NCI-H446 treated with DMSO at 0.1 percent for 48 hours (cell line): ENCODE measurements around the gene FSTL1.
A peak's percentile ranks its signal among the peaks of the same experiment; 100 is the strongest.

Experiments used
- DNase-seq: peaks from one replicate; lab custom pipeline; 2025; lab: John Stamatoyannopoulos, UW

The FSTL1 gene

DNA sequence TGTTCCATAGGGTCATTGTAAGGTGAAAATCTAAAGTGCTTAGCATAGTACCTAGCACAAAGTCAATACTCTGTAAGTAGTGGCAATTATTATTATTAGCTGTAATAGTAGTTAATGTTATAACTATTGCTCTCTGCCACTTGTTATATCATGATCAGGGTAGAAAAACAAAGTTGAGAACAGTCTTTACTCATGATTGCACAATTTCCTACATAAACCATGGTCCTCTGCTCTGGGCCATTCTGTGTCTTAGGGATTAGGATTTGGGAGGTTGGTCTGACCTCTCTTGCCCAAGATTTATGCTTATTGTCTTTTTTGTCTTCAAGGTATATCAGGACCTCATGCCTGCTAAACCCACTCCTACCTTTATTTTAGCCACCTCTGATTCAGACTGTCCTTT, 97.3 kb downstream of the FSTL1 start:
- no peak for DNase-seq

DNA sequence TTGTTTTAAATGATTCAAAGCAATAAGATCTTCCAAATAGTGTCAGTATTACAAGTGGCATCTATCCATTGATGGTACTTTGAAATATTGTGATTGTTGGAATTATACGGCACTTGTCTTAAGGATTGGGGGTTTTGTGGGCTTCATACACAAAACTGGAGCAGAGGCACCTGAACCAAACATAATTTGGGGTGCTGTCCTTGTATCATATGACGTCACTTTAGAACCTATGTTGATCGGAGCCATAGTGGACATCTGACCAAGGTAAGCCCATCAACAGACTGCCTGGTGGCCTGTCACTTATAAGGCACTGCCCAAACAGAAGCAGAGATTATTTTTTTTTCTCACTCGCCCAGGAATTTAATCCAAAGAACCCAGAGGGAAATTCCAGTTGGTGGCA, 98.8 kb downstream of the FSTL1 start:
- no peak for DNase-seq

DNA sequence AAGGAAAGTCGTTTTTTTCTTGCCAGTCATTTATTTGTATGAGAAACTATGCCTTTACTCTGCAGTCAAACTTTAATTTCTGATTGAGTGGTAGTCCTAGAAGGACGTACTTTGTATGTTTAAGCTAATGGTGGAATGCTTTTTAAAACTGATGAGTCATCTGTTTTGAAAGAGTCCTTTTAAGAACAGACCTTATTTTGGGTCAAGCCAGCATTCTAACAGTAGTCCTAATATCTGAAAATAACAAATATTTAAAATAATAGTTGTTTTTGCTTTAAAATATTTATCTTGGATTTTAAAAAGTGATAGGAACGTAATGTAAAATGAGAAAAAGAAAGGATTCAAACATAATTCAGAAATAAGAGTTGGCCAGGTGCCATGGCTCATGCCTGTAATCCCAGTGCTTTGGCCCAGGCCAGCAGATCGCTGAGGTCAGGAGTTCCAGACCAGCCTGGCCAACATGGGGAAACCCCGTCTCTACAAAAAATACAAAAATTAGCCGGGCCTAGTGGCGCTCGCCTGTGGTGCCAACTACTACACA, 100.3 kb downstream of the FSTL1 start:
- peak; percentile 39 for DNase-seq

DNA sequence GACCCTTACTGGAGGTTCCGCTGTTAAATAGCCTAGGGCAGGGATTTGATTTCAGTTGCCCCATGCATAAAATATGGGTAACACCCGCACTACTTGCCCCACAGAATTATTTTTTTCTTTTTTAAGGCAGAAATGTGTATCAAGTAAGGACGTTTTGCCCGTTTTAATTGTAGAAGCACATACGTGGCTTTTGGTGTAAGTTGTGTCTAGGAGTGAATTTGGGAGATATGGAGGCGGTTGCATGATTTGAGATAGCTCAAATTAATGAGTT, 101.0 kb downstream of the FSTL1 start:
- peak; percentile 30 for DNase-seq

DNA sequence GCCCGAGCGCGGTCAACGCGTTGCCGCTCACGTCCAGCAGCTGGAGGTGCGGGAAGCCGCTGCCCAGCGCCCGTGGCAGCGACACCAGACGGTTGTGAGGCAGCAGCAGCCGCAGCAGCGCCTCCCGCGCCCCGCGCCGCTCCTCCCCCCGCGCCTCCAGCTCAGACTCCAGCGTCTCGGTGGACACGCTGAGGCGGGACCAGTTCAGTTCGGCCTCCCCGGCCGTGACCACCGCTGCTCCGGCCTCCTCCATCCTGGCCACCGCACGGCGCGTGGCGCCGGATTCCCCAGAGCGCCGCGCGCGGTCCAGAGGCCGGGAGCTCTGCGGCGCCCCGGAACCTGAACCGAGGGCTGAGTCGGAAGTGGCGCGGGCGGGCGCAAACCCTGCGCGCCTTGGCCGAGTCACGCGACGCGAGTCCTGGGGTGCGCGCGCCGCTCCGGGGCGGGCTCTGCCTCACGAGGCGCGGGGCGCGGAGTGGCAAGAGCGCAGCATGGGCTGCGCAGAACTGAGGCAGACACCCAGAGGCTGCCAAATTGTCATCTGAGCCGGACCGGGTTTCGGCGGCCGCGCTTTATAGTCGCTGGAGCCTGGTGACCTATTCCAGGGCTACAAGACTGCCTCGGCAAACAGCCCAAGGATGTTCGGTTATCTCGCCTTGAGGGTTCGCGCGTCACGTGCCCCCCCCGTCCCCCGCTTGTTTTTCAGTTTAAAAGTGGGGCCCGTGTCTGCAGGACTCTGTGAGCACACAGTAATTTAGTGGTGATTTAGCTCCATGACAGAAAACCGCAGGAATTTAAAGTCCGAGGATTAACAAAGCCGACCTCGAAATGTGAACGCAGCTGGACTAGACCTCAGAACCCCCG, 101.6 kb downstream of the FSTL1 start, which contains the start of gene LRRC58:
TSS of gene LRRC58 (minus strand) at position 364 of the 864 bp plus-strand sequence. CDS start at position 253, 111 bp downstream.
- peak; percentile 94 for DNase-seq

DNA sequence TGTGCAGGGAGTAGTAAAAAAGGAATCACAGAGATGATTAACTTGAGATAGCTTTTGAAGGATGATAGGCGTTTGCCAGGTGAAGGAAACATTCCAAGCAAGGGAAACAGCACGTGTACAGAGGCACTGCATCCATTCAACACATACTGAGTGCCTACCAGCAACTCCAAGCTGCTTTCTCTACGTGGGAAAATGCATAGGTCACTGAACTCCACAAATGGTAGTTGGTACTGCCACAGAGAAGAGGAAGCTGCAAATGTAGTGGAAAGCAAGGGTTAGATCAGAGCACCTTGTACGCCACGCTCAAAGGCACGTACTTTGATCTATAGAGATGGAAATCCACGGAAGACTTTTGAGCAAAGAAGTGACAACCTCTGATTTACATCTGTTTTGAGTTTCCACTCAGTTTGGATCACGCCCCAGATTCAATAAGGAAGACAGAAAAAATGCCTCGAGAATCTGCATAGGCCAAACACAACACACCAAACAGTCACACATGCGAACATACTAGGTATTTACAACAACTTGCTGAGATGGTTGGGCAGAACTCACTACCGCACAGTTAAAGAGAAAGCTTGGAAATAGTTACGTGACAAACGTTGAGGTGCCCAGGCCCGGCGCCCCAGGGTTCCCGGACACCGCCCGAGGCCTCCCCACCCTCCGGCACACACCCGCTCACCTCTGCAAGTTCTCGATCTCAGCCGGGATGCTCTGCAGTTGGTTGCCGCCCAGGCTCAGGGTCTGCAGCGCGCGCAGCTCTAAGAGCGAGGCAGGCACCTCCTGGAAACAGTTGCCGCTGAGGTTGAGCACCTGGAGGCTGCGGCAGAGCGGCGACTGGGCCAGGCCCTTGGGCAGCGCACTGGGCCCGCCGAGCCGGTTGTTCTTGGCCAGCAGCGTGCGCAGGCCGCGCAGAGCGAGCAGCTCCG, 102.5 kb downstream of the FSTL1 start:
- DNase-seq = peak; percentile 6

DNA sequence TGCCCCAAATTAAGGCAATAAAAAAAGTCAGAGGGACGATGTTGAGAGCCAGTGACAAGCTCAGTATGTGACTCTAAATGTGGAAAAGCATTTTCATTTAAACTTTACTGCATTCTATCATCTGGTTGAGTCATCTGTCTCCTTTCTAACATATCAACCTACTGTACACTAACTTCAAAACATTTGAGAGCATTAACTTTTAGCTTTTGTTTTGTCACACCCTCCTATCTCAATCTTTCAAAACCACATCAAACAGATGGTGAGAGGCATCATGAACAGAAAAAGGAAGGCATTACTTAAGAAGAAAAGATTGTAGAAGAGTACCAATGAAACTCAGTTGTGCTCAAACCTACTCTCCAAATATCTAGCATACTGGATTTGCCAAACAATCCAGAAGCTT, 106.4 kb downstream of the FSTL1 start:
- DNase-seq = no peak
